Natural killer cell treated with Interleukin-12 subunit alpha and Interleukin-12 subunit beta and Interleukin-15 and Interleukin-18, amount 100 ng/mL, for 72 hours (primary cell): ENCODE results near the gene BUB1. TPM values are rescaled to one million over a fixed set of nuclear protein-coding genes. Genes with fewer than 3 reads are reported as not detected.

Source experiments
- ATAC-seq, 2 donors: fragments of 150-1000 bp; cut with Tn5 transposase in 1 of 2; sonication (Bioruptor Pico), chemical (Tn5 transposase) in 1 of 2; 2 replicates each; pipeline ENCODE4 v1.10.0; 2021
- DNase-seq: peaks from one replicate; pipeline ENCODE4 v3.0.0; 2022; ENCODE audit warnings: low spot score
- H3K27ac Mint-ChIP-seq, 2 donors: 1 replicate in 1 of 2; 2 replicates in 1 of 2; pipeline ENCODE4 v1.8.0; 2022; ENCODE audit warnings: mixed read lengths in 2 of 2, mild to moderate bottlenecking in 1 of 2, moderate library complexity in 1 of 2
- H3K27me3 Mint-ChIP-seq, 2 donors: 1 replicate in 1 of 2; 2 replicates in 1 of 2; pipeline ENCODE4 v1.8.0; 2022; ENCODE audit warnings: mixed read lengths in 2 of 2
- H3K36me3 Mint-ChIP-seq: one replicate; pipeline ENCODE4 v1.8.0; 2022; ENCODE audit warnings: mixed read lengths
- H3K4me1 Mint-ChIP-seq, 2 donors: 1 replicate in 1 of 2; 2 replicates in 1 of 2; pipeline ENCODE4 v1.8.0; 2022; ENCODE audit warnings: low read depth in 2 of 2, mixed read lengths in 2 of 2, mild to moderate bottlenecking in 1 of 2
- H3K4me3 Mint-ChIP-seq: one replicate; pipeline ENCODE4 v1.8.0; 2022; ENCODE audit warnings: mixed read lengths
- H3K9me3 Mint-ChIP-seq: 2 replicates; pipeline ENCODE4 v1.8.0; 2022; ENCODE audit warnings: mixed read lengths
- total RNA-seq, 2 donors: library from RNA; stranded (reverse); gene quantifications; one replicate each; pipeline ENCODE4 v1.2.3, GENCODE V29; 2022

BUB1 gene
- total RNA-seq, 2 donors from 2014 or later = 45.2 to 103 TPM

DNA sequence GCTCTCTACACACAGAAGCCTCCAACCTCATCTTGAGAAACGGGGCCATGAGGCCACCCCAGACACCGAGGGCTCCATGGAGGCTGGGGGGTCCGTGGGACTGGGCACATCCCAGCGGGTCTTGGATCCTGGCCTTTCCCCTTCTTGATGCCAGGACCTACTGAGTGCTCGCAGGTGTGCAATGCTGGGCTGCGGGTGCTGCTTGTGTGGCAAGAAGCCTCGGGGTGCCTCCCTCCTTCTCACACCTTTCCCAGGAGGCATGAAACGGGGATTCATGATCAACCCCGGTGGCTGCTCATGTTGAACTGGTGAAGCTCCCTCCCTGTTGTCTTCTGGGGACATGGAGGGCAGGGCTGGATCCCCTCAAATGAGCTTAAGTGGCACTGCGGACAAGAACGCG is 2.0 kb upstream of the BUB1 start:
- Mint-ChIP-seq H3K4me3 (peak overlapping the region; percentile 38), H3K36me3 (no peaks in the 10 kb centered on the region), H3K27me3 (peaks cover 5 to 6% of the 10 kb centered on the region in 2 donors), H3K9me3 (no peaks in the 10 kb centered on the region), H3K4me1 (peaks cover 29 to 35% of the 10 kb centered on the region in 2 donors), H3K27ac (peak overlapping the region; percentile 94 to 98)
- DNase-seq (no peak), ATAC-seq (no peak)

DNA sequence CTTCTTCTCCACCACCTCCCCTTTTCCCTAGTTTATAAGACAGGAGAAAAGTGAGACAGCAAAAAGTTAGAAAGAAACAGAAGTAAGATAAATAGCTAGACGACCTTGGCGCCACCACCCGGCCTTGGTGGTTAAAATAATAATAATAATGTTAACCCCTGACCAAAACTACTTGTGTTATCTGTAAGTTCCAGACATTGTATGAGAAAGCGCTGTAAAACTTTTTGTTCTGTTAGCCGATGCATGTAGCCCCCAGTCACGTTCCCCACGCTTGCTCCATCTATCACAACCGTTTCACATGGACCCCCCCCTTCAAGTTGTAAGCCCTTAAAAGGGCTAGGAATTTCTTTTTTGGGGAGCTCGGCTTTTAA is 1.5 kb upstream of the BUB1 start:
- peak overlapping the region; percentile 94 for H3K4me3 Mint-ChIP-seq
- peak overlapping the region; percentile 94 to 98 for H3K27ac Mint-ChIP-seq
- DNase-seq (no peak), ATAC-seq (no peak)
- peaks cover under 1 to 5% of the 10 kb centered on the region in 2 donors for H3K27me3 Mint-ChIP-seq
- peaks cover 33 to 39% of the 10 kb centered on the region in 2 donors for H3K4me1 Mint-ChIP-seq
- no peaks in the 10 kb centered on the region for H3K9me3 Mint-ChIP-seq
- H3K36me3 Mint-ChIP-seq = no peaks in the 10 kb centered on the region

DNA sequence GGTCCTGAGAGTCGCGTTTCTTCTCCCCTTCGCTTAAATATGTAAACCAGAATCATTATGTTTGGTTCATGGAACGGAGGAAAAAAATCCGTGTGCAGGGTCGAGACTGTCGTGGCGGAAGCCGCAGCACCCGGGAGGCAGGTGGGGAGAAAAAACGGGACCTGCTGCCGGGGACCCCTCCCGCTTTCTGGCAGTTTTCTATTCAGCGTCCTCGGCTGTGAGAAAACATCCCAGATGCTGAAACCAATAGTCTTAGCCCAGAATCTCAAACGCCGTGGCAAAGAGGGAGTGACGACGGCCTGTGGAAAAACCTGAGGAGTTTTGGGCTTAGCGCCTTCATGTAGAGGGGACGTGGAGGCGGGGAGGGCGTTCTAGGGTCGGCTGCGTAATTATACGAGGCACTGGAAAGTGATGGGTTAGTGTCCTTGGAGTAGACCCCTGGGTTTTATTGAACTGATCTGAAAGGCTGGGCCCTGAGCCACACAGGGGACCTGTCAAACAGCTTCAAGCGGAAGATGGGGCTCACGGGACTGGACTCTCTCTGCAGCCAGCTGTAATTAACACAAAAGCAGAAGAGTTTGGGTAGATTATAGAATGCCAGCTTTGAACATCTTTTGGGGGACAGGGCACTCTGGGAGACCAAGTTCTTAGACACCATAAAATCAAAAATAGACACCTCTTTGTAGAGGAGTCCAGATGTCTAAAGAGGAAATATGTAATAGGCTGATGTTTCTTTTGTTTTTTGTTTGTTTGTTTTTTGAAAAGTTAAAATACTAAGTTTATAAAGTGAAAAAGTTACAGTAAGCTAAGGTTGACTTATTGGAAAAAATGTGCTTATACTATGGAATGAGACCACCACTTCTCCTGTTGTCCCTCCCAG is 834 bp upstream of the BUB1 start:
- peak overlapping the region; percentile 94 to 98 for H3K27ac Mint-ChIP-seq
- peaks cover 0 to 5% of the 10 kb centered on the region in 2 donors for H3K27me3 Mint-ChIP-seq
- ATAC-seq = no peak
- no peak for DNase-seq
- H3K36me3 Mint-ChIP-seq = no peaks in the 10 kb centered on the region
- H3K4me3 Mint-ChIP-seq = peak overlapping the region; percentile 94
- peaks cover 33 to 39% of the 10 kb centered on the region in 2 donors for H3K4me1 Mint-ChIP-seq
- H3K9me3 Mint-ChIP-seq = no peaks in the 10 kb centered on the region

DNA sequence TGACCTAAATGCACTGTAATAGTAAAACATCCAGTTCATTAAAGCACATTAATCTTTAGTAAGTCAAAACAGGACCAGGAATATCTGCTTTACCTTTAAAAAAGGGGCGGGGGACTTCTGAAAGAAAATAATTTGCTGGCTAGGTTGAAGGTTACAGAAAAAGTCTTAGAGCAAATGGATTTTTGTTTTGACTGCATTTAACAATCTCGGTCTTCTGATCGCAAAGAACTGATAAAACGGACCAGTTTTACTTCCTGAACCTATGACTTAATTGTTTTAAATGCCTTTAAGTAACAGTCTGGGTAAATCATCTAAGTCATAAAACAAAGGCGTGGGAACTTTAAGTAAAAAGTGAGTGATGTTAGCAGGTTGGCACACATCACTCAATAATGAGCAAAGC is 783 bp downstream of the BUB1 start:
- Mint-ChIP-seq H3K4me3 (peak overlapping the region; percentile 94), H3K9me3 (no peaks in the 10 kb centered on the region), H3K36me3 (no peaks in the 10 kb centered on the region), H3K27ac (peak overlapping the region; percentile 94 to 98), H3K4me1 (peaks cover 36 to 39% of the 10 kb centered on the region in 2 donors), H3K27me3 (peaks cover 0 to 5% of the 10 kb centered on the region in 2 donors)
- ATAC-seq (no peak), DNase-seq (no peak)

DNA sequence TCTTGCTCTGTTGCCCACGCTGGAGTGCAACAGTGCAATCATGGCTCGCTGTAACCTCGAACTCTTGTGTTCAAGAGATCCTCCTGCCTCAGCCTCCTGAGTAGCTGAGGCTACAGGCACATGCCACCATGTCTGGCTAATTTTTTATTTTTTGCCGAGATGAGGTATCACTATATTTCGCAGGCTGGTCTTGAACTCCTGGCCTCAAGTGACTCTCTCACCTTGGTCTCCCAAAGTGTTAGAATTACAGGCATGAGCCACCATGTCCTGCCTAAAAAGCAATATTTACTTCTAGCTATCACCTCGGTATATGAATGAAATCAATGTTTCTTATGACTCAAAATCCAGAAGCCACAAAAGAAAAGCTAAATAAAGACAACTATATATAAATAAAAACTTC is 2.2 kb downstream of the BUB1 start:
- DNase-seq (no peak), ATAC-seq (peak in 1 of 2 donors; percentile 1)
- peaks cover 0 to 5% of the 10 kb centered on the region in 2 donors for H3K27me3 Mint-ChIP-seq
- H3K9me3 Mint-ChIP-seq = no peaks in the 10 kb centered on the region
- H3K4me3 Mint-ChIP-seq = peak overlapping the region; percentile 77
- H3K36me3 Mint-ChIP-seq = no peaks in the 10 kb centered on the region
- peak overlapping the region; percentile 46 to 81 for H3K27ac Mint-ChIP-seq
- H3K4me1 Mint-ChIP-seq = peaks cover 36 to 39% of the 10 kb centered on the region in 2 donors

DNA sequence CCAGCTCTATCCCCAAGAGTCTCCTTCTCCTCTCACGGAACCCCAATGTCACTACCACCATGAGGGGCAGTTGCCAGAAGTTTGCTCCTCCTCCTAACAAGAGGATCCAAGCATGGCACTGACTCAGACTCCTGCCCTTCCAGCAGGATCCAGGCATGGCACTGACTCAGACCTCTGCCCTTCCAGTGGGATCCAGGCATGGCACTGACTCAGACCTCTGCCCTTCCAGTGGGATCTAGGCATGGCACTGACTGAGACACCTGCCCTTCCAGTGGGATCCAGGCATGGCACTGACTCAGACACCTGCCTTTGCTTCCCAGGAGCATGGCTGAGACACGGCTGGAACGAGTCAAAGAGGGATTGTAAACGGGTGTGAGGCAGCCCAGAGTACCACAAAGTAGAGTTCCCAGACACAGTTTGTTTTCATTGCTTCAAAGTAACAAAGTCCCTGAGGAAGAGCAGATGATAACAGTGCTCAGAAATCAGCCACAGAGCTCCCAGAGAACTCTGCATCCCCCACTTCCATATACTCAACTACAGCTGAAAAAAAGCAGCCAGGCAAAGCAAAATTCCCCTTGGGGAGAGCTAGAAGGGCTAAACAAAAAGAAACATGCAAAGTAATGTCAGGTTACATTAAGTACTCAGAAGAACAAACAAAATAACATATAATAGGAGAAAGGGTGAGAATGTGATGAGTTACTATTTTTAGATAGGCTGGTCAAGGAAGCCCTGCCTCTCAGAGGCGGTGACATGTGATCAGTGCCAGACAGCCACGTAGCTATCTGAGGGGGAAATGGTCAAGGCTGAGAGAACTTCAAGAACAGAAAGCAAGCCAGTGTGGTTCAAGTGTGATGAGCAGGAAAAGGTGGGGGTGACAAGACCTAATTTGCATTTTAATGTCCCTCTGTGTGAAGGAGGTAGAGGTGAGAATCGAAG is 3.0 kb downstream of the BUB1 start:
- ATAC-seq = peak; percentile 88 to 89

DNA sequence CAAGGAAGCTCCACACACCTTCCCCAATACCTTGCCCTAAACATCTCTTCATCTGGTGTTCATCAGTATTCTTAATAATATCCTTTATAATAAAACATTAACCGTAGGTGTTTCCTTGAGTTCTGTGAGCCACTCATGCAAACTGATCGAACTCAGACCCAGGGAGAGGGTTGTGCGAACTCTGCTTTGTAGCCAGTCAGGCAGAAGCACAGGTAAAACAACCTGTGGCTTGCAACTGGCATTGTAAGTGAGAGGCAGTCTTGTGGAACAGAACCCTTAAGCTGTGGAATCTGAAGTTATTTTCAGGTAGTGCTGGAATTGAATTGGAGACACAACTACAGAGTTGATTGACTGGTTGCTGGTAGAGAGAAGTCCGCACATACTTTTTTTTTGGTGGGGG is 4.7 kb downstream of the BUB1 start:
- Mint-ChIP-seq H3K36me3 (peaks cover 12% of the 10 kb centered on the region), H3K27me3 (no peaks in the 10 kb centered on the region), H3K4me3 (no peak overlapping the region), H3K4me1 (peaks cover 29 to 37% of the 10 kb centered on the region in 2 donors), H3K9me3 (no peaks in the 10 kb centered on the region), H3K27ac (peak overlapping the region in 1 of 2 donors; percentile 14)
- no peak for ATAC-seq
- DNase-seq = no peak

More for the DNA sequence above, 3.0 kb downstream of the BUB1 start:
- H3K36me3 Mint-ChIP-seq = no peaks in the 10 kb centered on the region
- H3K4me1 Mint-ChIP-seq = peaks cover 36 to 39% of the 10 kb centered on the region in 2 donors
- peak; percentile 86 for DNase-seq
- H3K9me3 Mint-ChIP-seq = no peaks in the 10 kb centered on the region
- H3K27me3 Mint-ChIP-seq = peaks cover 0 to 2% of the 10 kb centered on the region in 2 donors
- H3K27ac Mint-ChIP-seq = peak overlapping the region; percentile 36 to 46
- peak overlapping the region; percentile 75 for H3K4me3 Mint-ChIP-seq

DNA sequence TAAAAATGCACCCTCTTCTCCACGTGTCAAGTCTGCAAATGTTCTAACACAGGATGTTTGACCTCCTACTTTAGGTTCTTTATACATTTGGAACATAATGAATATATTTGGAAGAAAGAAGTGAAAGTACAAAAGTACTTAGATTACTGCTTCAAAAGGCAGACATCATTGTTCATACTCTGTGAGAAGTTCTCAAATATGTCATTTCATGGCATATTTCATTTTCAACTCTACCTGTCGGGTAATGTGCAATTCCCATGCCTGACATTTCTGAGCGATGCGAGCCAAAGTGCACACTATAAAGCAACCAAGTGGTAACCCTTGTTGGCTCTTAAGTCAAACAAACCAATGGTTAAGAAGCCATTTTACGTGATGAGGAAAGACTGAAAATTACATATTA is 7.0 kb downstream of the BUB1 start:
- DNase-seq (no peak), ATAC-seq (no peak)
- Mint-ChIP-seq H3K36me3 (peaks cover 13% of the 10 kb centered on the region), H3K27ac (no peak overlapping the region), H3K27me3 (no peaks in the 10 kb centered on the region), H3K4me3 (no peak overlapping the region), H3K4me1 (peaks cover 14 to 20% of the 10 kb centered on the region in 2 donors), H3K9me3 (no peaks in the 10 kb centered on the region)

DNA sequence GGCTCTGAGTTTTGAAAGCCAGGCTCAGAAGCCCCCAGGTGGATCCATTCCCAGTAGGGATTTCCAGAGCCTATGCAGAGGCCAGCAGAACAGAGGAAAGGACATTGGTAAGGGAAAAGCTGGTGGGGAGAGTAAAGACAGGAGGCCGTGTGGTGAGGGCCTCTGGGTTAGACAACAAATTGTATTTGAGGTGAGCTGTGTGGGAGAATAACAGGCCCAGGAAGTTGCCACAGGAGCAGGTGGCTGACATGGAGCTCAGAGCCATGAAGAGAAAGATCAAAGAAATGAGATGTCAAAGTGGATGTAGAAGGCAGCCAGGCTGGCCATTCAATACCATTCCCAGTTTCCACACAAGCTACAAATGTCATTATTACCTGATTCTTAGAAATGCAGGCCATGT is 8.8 kb downstream of the BUB1 start:
- H3K9me3 Mint-ChIP-seq = no peaks in the 10 kb centered on the region
- H3K4me1 Mint-ChIP-seq = peaks cover 3 to 9% of the 10 kb centered on the region in 2 donors
- no peak overlapping the region for H3K4me3 Mint-ChIP-seq
- H3K27ac Mint-ChIP-seq = no peak overlapping the region
- peaks cover 22% of the 10 kb centered on the region for H3K36me3 Mint-ChIP-seq
- DNase-seq = no peak
- no peaks in the 10 kb centered on the region for H3K27me3 Mint-ChIP-seq
- peak in 1 of 2 donors; percentile 6 for ATAC-seq

DNA sequence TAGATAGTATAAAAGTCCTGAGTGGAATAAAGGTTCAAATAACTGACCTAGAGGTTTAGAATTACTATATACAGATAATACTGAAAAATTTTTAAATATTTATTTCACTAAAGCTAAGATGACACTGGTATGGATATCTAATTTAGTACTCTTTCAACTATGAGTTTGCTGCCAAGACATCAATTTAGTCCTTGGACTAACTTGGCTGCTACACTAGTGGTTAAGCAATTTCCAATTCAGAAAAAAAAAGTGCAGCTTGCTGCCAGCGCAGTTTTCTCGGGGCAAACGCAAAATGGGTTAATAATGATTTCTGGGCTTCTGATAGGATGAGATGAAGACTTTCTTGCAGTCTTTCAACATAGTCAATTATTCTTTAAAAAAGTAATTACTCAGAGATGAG is 10.8 kb downstream of the BUB1 start:
- no peak overlapping the region for H3K27ac Mint-ChIP-seq
- DNase-seq (no peak), ATAC-seq (no peak)
- no peak overlapping the region for H3K4me3 Mint-ChIP-seq
- H3K4me1 Mint-ChIP-seq = peaks cover 0 to 9% of the 10 kb centered on the region in 2 donors
- H3K36me3 Mint-ChIP-seq = peaks cover 23% of the 10 kb centered on the region
- no peaks in the 10 kb centered on the region for H3K27me3 Mint-ChIP-seq
- H3K9me3 Mint-ChIP-seq = no peaks in the 10 kb centered on the region

DNA sequence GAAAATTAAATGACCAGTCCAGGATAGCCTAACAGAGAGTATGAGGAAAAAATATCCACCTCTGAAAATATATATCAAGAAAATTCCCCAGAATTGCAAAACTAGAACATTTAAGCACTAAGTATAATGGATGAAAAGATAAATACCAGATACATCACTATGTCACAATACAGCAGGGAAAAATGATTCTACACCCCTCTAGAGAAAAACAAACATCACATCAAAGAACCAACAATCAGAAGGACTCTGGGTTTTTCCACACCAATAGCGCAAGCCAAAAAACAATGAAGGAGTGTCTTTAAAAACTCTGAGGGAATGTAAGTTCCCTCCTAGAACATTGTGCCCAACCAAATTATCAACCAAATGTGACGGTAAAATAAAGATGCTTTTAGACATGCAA is 13.7 kb downstream of the BUB1 start:
- Mint-ChIP-seq H3K9me3 (no peaks in the 10 kb centered on the region), H3K4me3 (no peak overlapping the region), H3K4me1 (peaks cover 2 to 13% of the 10 kb centered on the region in 2 donors), H3K27me3 (no peaks in the 10 kb centered on the region), H3K27ac (no peak overlapping the region), H3K36me3 (peaks cover 31% of the 10 kb centered on the region)
- no peak for DNase-seq
- no peak for ATAC-seq

DNA sequence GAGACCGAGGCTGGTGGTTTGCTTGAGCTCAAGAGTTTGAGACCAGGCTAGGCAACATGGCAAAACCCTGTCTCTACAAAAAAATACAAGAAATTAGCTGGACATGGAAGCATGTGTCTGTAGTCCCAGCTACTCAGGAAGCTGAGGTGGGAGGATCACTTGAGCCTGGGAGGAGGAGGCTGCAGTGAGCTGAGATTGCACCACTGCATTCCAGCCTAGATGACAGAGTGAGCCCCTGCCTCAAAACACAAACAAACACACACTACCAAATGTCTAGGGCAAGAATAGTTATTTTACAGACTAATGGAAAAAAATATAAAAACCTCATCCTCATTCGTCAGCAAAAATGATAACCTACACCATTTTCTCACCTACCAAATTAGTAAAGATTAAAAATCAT is 15.3 kb downstream of the BUB1 start:
- no peaks in the 10 kb centered on the region for H3K9me3 Mint-ChIP-seq
- no peak for ATAC-seq
- H3K4me3 Mint-ChIP-seq = no peak overlapping the region
- no peaks in the 10 kb centered on the region for H3K27me3 Mint-ChIP-seq
- no peak for DNase-seq
- H3K36me3 Mint-ChIP-seq = peaks cover 34% of the 10 kb centered on the region
- peaks cover 8 to 13% of the 10 kb centered on the region in 2 donors for H3K4me1 Mint-ChIP-seq
- no peak overlapping the region for H3K27ac Mint-ChIP-seq

DNA sequence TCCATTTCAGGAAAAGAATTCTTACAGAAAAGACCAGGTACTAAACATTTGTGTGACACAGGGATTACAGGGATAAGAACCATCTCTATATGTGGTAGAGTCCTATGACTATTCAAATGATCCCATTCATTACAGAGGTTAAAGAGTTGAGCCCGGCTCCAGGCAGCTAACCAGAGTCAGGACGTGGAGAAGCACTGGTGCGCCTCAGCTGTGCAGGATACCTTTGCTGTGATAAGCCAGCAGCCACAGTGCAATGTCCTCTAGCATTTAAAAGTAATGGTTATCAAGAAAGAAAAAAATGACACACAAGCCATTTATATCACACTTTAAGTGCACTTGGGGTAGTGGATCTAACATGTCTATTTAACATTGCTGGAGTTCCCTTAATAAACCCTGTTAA is 17.3 kb downstream of the BUB1 start:
- Mint-ChIP-seq H3K27me3 (no peaks in the 10 kb centered on the region), H3K4me3 (no peak overlapping the region), H3K4me1 (peaks cover 11 to 13% of the 10 kb centered on the region in 2 donors), H3K27ac (no peak overlapping the region), H3K9me3 (no peaks in the 10 kb centered on the region), H3K36me3 (peaks cover 38% of the 10 kb centered on the region)
- DNase-seq (no peak), ATAC-seq (no peak)

DNA sequence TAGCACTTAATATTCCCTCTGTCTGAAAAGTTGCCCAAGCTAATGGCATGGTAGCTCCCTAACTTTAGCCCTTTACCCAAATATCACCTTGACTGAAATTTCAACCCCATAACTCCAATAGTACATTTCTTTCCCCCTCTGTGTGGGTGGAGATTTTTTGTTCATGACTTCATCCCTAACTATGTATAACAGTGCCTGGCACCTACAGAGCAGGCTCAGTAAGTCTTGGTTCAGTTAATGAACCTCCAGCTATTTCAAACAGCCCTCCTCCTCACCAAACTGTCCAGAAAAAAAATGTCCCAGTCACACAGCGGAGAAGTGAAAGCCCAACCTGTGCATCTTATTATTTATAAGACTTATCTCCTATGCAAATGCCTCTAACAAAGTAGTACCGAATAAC is 18.6 kb downstream of the BUB1 start:
- Mint-ChIP-seq H3K36me3 (peaks cover 31% of the 10 kb centered on the region), H3K27ac (no peak overlapping the region), H3K27me3 (no peaks in the 10 kb centered on the region), H3K4me3 (no peak overlapping the region), H3K4me1 (peaks cover 11 to 13% of the 10 kb centered on the region in 2 donors), H3K9me3 (no peaks in the 10 kb centered on the region)
- ATAC-seq (no peak), DNase-seq (no peak)
